GM23338 (cell line): Measurements from ENCODE around the gene SEC16A. TPM values are rescaled to one million over a fixed set of nuclear protein-coding genes. Genes with fewer than 3 reads are reported as not detected.

Experiments used
- ATAC-seq: fragments of 200-7000 bp; cut with Tn5 transposase; 3 replicates; pipeline ENCODE4 v1.9.1; 2020
- DNase-seq: peaks from one replicate; pipeline ENCODE4 v3.0.0-alpha.2; 2015; ENCODE audit warnings: low spot score
- H2AFZ ChIP-seq: fragments of 200-600 bp; sonication (generic); 2 replicates; pipeline ENCODE4 v1.8.0; 2016; ENCODE audit warnings: antibody characterized with exemption, mild to moderate bottlenecking, moderate library complexity
- H3F3A ChIP-seq: fragments of 200-600 bp; sonication (generic); replicated peaks from 2 replicates; pipeline ENCODE4 v1.8.0; 2017; ENCODE audit warnings: antibody characterized with exemption, mixed run types, low read depth
- H3K27ac ChIP-seq: fragments of 200-600 bp; sonication (generic); 2 replicates; pipeline ENCODE4 v1.6.1; 2016; ENCODE audit warnings: low read depth
- H3K27me3 ChIP-seq: fragments of 200-600 bp; sonication (generic); 2 replicates; pipeline ENCODE4 v1.8.0; 2016; ENCODE audit warnings: mild to moderate bottlenecking, mixed run types, moderate library complexity; ENCODE audit not compliant: insufficient read depth
- H3K36me3 ChIP-seq: fragments of 200-600 bp; sonication (generic); 2 replicates; pipeline ENCODE4 v1.8.0; 2016; ENCODE audit warnings: mild to moderate bottlenecking; ENCODE audit not compliant: insufficient read depth
- H3K4me1 ChIP-seq: fragments of 200-600 bp; sonication (generic); 2 replicates; pipeline ENCODE4 v1.8.0; 2016; ENCODE audit warnings: mild to moderate bottlenecking, moderate library complexity; ENCODE audit not compliant: insufficient read depth
- H3K4me2 ChIP-seq: fragments of 200-600 bp; sonication (generic); 2 replicates; pipeline ENCODE4 v1.7.1; 2017; ENCODE audit warnings: mixed run types
- H3K4me3 ChIP-seq: fragments of 200-600 bp; sonication (generic); 2 replicates; pipeline ENCODE4 v1.6.1; 2016; ENCODE audit warnings: mixed run types
- H3K79me2 ChIP-seq: fragments of 200-600 bp; sonication (generic); replicated peaks from 2 replicates; pipeline ENCODE4 v1.8.0; 2017; ENCODE audit warnings: mild to moderate bottlenecking; ENCODE audit not compliant: insufficient read depth
- H3K9me2 ChIP-seq: fragments of 200-600 bp; sonication (generic); 2 replicates; pipeline ENCODE4 v1.8.0; 2017; ENCODE audit not compliant: insufficient read depth
- H4K20me1 ChIP-seq: fragments of 200-600 bp; sonication (generic); replicated peaks from 2 replicates; pipeline ENCODE4 v1.8.0; 2017; ENCODE audit warnings: mild to moderate bottlenecking; ENCODE audit not compliant: insufficient read depth
- H3K27ac Mint-ChIP-seq: 2 replicates; pipeline ENCODE4 v1.8.0; 2020; ENCODE audit warnings: inconsistent platforms, mild to moderate bottlenecking, moderate library complexity, mixed read lengths
- H3K27me3 Mint-ChIP-seq: 3 replicates; pipeline ENCODE4 v1.8.0; 2022; ENCODE audit warnings: low read depth, mild to moderate bottlenecking, moderate library complexity, mixed read lengths, inconsistent platforms; ENCODE audit not compliant: insufficient read depth, poor library complexity
- H3K36me3 Mint-ChIP-seq: 3 replicates; pipeline ENCODE4 v1.8.0; 2021; ENCODE audit warnings: low read depth, mild to moderate bottlenecking, inconsistent platforms, moderate library complexity, mixed read lengths
- H3K4me1 Mint-ChIP-seq: 3 replicates; pipeline ENCODE4 v1.8.0; 2020; ENCODE audit warnings: mild to moderate bottlenecking, inconsistent platforms, mixed read lengths
- H3K4me3 Mint-ChIP-seq: 3 replicates; pipeline ENCODE4 v1.8.0; 2021; ENCODE audit warnings: moderate library complexity, mild to moderate bottlenecking, inconsistent platforms, mixed read lengths
- H3K9me3 Mint-ChIP-seq: 3 replicates; pipeline ENCODE4 v1.8.0; 2020; ENCODE audit warnings: moderate library complexity, mild to moderate bottlenecking, inconsistent platforms, mixed read lengths
- NANOG ChIP-seq: IDR thresholded peaks from 2 replicates; pipeline ENCODE4 v1.6.1; 2016; ENCODE audit warnings: antibody characterized with exemption, borderline replicate concordance
- POLR2AphosphoS5 ChIP-seq: IDR thresholded peaks from 2 replicates; pipeline ENCODE4 v1.6.1; 2016; ENCODE audit warnings: antibody characterized with exemption, low read depth
- STAT1 ChIP-seq: IDR thresholded peaks from one replicate; pipeline ENCODE4 v1.6.1; 2016; ENCODE audit warnings: antibody characterized with exemption; ENCODE audit not compliant: unreplicated experiment
- ZNF331 ChIP-seq: fragments of 250-450 bp; sonication (Bioruptor Pico); IDR thresholded peaks from 2 replicates; pipeline ENCODE4 v1.5.0; 2020; ENCODE audit warnings: low read depth, mild to moderate bottlenecking, moderate library complexity
- polyA plus RNA-seq: library from polyadenylated mRNA; unstranded; fragments of >200 nt; fragmentation: Nextera tagmentation; extraction: Ambion mirVana; gene quantifications from 2 replicates; pipeline ENCODE4 v1.2.1, GENCODE V29; 2016
- total RNA-seq: library from RNA; depleted of rRNA; stranded (reverse); fragments of >200 nt; shearing (Covaris generic); gene quantifications from 2 replicates; pipeline ENCODE4 v1.2.3, GENCODE V29; 2014
- TF ChIP-seq, protein P1 (sequence below): fragments of 250-450 bp; sonication (Bioruptor Pico); IDR thresholded peaks from 2 replicates; pipeline ENCODE4 v1.5.0; 2020; ENCODE audit warnings: mild to moderate bottlenecking, moderate library complexity
- TF ChIP-seq, protein P2 (sequence below), 2 experiments: fragments of 200-600 bp in 1 of 2; sonication (generic) in 1 of 2; conservative IDR thresholded peaks; 2 replicates each; pipeline versions ENCODE4 v1.5.1 to v1.6.1; 2016 to 2017; ENCODE audit warnings: antibody characterized with exemption in 2 of 2, low read depth in 2 of 2, mild to moderate bottlenecking in 2 of 2, moderate library complexity in 1 of 2

SEC16A gene
- total and polyA plus RNA-seq, 2 experiments from 2014 or later: 34.0 to 59.2 TPM

DNA sequence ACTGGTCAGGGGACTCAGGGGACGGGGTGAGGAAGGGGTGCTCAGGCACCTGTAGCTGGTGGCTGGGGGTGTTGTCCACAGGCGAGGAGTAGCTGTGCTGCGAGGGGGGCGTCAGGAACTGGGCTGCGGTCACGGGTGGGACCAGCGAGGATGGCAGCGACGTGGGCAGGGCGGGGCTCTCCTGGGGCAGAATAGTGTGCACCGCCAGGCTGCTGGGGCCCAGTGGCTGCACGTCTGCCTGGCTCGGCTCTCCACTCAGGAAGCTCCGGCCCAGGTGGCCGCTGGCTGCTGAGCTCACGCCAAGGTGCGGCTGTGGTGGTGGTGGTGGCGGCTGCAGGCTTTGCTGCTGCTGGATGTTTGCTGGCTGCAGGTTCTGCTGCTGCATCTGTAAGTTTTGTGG lies 13.3 kb upstream of the SEC16A start (continued):
- TF ChIP-seq, protein P1, sequence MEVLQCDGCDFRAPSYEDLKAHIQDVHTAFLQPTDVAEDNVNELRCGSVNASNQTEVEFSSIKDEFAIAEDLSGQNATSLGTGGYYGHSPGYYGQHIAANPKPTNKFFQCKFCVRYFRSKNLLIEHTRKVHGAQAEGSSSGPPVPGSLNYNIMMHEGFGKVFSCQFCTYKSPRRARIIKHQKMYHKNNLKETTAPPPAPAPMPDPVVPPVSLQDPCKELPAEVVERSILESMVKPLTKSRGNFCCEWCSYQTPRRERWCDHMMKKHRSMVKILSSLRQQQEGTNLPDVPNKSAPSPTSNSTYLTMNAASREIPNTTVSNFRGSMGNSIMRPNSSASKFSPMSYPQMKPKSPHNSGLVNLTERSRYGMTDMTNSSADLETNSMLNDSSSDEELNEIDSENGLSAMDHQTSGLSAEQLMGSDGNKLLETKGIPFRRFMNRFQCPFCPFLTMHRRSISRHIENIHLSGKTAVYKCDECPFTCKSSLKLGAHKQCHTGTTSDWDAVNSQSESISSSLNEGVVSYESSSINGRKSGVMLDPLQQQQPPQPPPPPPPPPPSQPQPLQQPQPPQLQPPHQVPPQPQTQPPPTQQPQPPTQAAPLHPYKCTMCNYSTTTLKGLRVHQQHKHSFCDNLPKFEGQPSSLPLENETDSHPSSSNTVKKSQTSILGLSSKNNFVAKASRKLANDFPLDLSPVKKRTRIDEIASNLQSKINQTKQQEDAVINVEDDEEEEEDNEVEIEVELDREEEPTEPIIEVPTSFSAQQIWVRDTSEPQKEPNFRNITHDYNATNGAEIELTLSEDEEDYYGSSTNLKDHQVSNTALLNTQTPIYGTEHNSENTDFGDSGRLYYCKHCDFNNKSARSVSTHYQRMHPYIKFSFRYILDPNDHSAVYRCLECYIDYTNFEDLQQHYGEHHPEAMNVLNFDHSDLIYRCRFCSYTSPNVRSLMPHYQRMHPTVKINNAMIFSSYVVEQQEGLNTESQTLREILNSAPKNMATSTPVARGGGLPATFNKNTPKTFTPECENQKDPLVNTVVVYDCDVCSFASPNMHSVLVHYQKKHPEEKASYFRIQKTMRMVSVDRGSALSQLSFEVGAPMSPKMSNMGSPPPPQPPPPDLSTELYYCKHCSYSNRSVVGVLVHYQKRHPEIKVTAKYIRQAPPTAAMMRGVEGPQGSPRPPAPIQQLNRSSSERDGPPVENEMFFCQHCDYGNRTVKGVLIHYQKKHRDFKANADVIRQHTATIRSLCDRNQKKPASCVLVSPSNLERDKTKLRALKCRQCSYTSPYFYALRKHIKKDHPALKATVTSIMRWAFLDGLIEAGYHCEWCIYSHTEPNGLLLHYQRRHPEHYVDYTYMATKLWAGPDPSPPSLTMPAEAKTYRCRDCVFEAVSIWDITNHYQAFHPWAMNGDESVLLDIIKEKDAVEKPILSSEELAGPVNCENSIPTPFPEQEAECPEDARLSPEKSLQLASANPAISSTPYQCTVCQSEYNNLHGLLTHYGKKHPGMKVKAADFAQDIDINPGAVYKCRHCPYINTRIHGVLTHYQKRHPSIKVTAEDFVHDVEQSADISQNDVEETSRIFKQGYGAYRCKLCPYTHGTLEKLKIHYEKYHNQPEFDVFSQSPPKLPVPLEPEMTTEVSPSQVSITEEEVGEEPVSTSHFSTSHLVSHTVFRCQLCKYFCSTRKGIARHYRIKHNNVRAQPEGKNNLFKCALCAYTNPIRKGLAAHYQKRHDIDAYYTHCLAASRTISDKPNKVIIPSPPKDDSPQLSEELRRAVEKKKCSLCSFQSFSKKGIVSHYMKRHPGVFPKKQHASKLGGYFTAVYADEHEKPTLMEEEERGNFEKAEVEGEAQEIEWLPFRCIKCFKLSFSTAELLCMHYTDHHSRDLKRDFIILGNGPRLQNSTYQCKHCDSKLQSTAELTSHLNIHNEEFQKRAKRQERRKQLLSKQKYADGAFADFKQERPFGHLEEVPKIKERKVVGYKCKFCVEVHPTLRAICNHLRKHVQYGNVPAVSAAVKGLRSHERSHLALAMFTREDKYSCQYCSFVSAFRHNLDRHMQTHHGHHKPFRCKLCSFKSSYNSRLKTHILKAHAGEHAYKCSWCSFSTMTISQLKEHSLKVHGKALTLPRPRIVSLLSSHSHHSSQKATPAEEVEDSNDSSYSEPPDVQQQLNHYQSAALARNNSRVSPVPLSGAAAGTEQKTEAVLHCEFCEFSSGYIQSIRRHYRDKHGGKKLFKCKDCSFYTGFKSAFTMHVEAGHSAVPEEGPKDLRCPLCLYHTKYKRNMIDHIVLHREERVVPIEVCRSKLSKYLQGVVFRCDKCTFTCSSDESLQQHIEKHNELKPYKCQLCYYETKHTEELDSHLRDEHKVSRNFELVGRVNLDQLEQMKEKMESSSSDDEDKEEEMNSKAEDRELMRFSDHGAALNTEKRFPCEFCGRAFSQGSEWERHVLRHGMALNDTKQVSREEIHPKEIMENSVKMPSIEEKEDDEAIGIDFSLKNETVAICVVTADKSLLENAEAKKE: no peak
- no peak for TF ChIP-seq NANOG

DNA sequence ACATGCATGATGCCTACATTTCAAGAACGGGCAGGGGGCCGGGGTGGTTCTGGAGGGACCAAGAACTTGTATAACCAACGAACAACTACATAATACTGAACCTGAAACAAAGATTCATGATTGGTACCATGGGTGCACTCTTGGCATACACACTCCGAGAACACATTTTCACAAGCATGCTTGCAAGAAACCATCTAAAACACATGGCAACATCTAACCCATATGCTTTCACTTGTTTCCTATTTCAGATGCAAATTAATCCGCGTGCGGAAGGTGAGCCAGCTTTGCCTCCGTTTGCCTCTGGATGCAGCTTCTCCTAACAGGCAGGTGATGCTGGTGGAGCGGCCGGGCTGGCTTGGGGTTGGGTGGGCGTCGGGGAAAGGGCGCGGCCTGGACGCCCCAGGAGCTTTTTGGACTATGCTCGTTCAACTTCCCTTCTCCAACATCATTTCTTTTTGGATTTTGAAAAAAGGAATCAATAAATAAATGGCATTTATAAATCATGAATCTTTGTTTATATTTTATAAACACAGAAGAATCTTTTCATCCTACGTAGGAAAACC lies 12.5 kb upstream of the SEC16A start:
- Histone ChIP-seq H3K27ac (no peak overlapping the region), H3K4me1 (no peaks in the 10 kb centered on the region), H4K20me1 (no peaks in the 10 kb centered on the region), H3K27me3 (no peaks in the 10 kb centered on the region), H3K36me3 (peaks cover 5% of the 10 kb centered on the region; the same call in 1 of the 2 replicates), H3K9me2 (no peaks in the 10 kb centered on the region), H3F3A (0 out of 2 replicates have a peak, but pooled peaks cover 4% of the 10 kb centered on the region), H3K4me3 (no peak overlapping the region), H3K4me2 (no peak overlapping the region), H2AFZ (no peak overlapping the region), H3K79me2 (no peaks in the 10 kb centered on the region)
- Mint-ChIP-seq H3K4me3 (no peak overlapping the region), H3K27me3 (peaks cover 6% of the 10 kb centered on the region), H3K4me1 (no peaks in the 10 kb centered on the region), H3K9me3 (no peaks in the 10 kb centered on the region; the same call in 2 of the 3 replicates), H3K27ac (no peak overlapping the region), H3K36me3 (peaks cover 22% of the 10 kb centered on the region)
- DNase-seq: no peak
- ATAC-seq: no peak
- TF ChIP-seq STAT1: no peak
- no peak for TF ChIP-seq ZNF331
- no peak for TF ChIP-seq POLR2AphosphoS5
- TF ChIP-seq NANOG: no peak
- TF ChIP-seq, protein P2, sequence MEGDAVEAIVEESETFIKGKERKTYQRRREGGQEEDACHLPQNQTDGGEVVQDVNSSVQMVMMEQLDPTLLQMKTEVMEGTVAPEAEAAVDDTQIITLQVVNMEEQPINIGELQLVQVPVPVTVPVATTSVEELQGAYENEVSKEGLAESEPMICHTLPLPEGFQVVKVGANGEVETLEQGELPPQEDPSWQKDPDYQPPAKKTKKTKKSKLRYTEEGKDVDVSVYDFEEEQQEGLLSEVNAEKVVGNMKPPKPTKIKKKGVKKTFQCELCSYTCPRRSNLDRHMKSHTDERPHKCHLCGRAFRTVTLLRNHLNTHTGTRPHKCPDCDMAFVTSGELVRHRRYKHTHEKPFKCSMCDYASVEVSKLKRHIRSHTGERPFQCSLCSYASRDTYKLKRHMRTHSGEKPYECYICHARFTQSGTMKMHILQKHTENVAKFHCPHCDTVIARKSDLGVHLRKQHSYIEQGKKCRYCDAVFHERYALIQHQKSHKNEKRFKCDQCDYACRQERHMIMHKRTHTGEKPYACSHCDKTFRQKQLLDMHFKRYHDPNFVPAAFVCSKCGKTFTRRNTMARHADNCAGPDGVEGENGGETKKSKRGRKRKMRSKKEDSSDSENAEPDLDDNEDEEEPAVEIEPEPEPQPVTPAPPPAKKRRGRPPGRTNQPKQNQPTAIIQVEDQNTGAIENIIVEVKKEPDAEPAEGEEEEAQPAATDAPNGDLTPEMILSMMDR (conservative IDR thresholded peaks at IDR 0.05; ENCODE audit: low read depth in 2 of 2): no peak
